SKM-1 (cell line): ENCODE results near the gene MYNN.

Source experiments
- DNase-seq: peaks from one replicate; lab custom pipeline; 2025; ENCODE audit not compliant: unreplicated experiment; lab: John Stamatoyannopoulos, UW

The MYNN gene

DNA sequence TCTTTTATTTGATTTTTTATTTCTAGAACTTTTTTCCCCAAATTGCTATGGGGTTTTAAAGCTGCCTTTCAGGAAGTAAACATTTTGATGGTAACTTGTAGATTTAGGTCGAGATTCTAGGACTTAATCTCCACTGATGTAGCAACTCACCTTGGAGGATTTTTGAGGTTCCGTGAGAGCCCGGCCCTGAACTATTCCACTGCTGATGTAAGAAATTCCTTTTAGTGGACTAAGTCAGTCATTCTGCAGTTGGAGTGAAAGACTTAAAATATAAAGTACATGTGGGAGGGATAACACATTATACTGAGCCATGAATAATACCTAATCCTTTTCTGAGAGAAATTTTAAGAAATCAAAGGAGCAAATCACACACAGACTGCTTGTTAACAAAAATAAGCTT lies 52.1 kb downstream of the MYNN start:
- no peak for DNase-seq

DNA sequence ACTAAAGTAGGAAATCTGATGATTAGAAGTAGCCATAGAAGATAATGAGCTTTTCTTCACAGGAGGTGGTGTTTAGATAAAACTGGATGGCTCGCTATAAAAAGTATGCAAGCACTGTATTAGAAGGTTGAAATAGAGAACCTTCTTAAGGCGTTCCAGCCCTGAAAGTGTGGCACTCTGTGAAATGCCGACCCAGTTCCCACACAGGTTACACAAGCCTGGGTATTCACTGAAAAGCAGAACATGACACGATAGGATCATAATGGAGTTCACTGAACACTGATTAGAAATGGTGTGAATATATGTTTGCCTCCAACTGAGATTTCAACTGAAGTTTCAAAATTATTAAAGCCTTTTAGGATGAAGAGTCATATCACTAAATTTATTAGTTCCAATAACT lies 54.5 kb downstream of the MYNN start:
- no peak for DNase-seq

DNA sequence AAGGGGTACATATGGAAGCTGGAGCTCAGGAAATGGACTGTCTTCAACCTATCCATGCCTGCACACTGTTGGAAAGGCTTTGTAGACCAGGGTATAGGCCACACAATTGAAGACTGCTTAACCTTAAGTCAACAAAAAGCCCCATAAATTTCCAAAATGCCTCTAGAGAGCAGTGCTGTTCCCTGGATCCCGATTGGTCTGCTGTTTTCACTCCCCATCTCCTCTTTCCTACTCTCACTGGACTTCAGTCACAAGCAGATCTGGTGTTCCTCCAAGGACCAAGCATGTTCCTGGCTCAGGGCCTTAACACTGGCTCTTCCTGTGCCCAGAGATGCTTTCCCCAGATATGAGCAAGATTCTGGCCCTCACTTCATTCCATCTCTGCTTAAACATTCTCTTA lies 62.3 kb downstream of the MYNN start:
- DNase-seq = no peak

DNA sequence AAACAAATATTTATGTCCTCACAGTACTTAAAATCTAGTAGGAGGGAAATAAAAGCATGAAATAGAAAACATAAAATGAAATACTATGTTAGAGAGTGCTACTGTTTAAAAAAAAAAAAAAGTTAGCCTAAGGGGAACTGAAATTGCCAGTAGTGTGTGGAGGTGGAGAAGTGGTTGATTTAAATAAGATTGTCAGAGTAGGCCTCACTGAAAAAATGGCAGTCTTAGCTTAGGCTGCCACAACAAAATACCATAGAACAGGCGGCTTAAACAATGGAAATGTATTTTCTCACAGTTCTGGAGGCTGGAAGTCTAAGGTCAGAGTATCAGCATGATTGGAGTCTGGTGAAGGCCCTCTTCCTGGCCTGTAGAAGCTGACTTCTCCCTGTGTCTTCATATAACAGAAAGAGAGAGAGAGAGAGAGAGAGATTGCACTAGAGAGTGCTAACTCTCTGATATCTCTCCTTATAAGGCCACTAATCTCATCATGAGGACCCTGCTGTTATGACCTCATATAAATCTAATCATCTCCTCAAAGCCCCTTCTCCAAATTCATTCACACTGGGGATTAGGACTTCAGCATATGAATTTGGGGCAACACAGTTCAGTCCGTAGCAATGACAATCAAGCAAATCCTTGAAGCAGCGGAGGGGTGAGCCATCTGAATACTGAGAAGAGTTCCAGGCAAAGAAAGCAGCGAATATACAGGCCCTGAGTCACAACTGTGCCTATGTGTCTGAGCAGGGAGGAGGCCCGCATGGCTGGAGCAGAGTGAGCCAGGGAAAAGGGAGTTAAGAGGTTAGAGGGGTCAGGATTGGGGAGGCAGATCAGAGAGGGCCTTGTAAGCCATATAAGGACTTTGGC lies 63.1 kb downstream of the MYNN start:
- DNase-seq = no peak

DNA sequence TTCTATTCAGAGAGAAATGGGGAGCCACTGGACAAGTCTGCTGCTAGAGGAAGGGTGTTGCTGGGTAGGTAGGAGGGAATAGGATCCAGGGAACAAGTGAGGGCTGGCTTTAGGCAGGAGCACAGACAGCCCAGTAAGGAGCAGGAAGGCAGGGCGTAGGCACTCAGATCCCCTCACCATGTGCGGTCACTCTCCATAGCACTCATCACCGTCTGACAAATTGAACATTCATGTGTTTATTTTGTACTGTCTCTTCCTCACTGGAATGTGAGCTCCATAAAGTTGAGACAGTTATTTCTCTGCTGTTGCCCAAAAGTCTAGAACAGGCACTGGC lies 63.7 kb downstream of the MYNN start:
- no peak for DNase-seq

DNA sequence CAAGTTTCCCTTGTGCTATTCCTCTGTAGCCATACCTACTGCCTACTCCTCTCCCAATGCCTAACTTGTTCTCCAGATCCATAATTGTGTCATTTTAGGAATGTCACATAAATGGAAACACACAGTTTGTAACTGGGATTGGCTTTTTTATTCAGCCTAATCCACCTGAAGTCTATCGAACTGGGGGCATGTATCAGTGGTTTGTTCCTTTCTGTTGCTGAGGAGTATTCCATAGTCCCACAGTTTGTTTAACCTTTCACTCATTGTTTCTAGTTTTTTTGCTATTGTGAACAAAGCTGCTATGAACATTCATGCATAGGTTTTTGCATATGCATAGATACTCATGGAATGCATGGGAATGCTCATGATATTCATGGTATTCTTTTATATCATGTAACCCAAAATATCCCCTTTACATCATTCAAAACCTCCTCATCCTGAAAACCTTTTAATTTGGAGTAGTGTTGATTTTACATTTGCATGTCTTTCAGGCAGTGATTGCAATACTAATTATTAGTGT lies 65.4 kb downstream of the MYNN start:
- DNase-seq = no peak
